ENCODE data around the gene EIF4E2.

GRCh38 chr2:232511336-232511890 lies 39.1 kb upstream of the EIF4E2 start:
- TF ChIP-seq CTCF (IDR thresholded peaks at IDR 0.05; ENCODE audit: insufficient read depth, low read depth, low read length): no peak
- TF ChIP-seq EZH2 (IDR thresholded peaks at IDR 0.05; ENCODE audit: insufficient read depth, low read length): no peak

Measured in astrocyte (in vitro differentiated cells and primary cell).